Loucy (cell line): Measurements from ENCODE around the gene NIM1K.

Source experiments
- H2AFZ ChIP-seq: fragments of 200-600 bp; sonication (generic); 2 replicates; pipeline ENCODE4 v1.6.0; 2016; ENCODE audit warnings: antibody characterized with exemption, mild to moderate bottlenecking, low read length, moderate library complexity
- H3F3A ChIP-seq: fragments of 200-600 bp; 2 replicates; pipeline ENCODE4 v1.6.0; 2016; ENCODE audit warnings: antibody characterized with exemption, low read depth, mild to moderate bottlenecking
- H3K27me3 ChIP-seq: fragments of 200-600 bp; sonication (generic); 2 replicates; pipeline ENCODE4 v1.6.1; 2014; ENCODE audit warnings: low read length, mild to moderate bottlenecking; ENCODE audit not compliant: insufficient read depth, poor library complexity, severe bottlenecking
- H3K36me3 ChIP-seq: fragments of 200-600 bp; sonication (generic); 2 replicates; pipeline ENCODE4 v1.6.1; 2016; ENCODE audit warnings: low read length; ENCODE audit not compliant: insufficient read depth
- H3K4me1 ChIP-seq: fragments of 200-600 bp; sonication (generic); 2 replicates; pipeline ENCODE4 v1.5.1; 2014; ENCODE audit warnings: low read length, mild to moderate bottlenecking; ENCODE audit not compliant: insufficient read depth, poor library complexity, severe bottlenecking
- H3K4me2 ChIP-seq: fragments of 200-600 bp; sonication (generic); 2 replicates; pipeline ENCODE4 v1.6.0; 2014; ENCODE audit warnings: antibody characterized with exemption, low read length, low read depth, mild to moderate bottlenecking; ENCODE audit not compliant: poor library complexity, severe bottlenecking
- H3K4me3 ChIP-seq: fragments of 200-600 bp; sonication (generic); 2 replicates; pipeline ENCODE4 v1.5.1; 2014; ENCODE audit warnings: low read length, mild to moderate bottlenecking, mixed read lengths; ENCODE audit not compliant: poor library complexity, severe bottlenecking
- H3K79me2 ChIP-seq: fragments of 200-600 bp; sonication (generic); 2 replicates; pipeline ENCODE4 v1.6.1; 2014; ENCODE audit warnings: low read length; ENCODE audit not compliant: insufficient read depth
- H3K9ac ChIP-seq: fragments of 200-600 bp; sonication (generic); 2 replicates; pipeline ENCODE4 v1.6.0; 2014; ENCODE audit warnings: mild to moderate bottlenecking, low read depth, low read length, moderate library complexity; ENCODE audit not compliant: poor library complexity, severe bottlenecking
- H3K9me2 ChIP-seq: fragments of 200-600 bp; sonication (generic); replicated peaks from 2 replicates; pipeline ENCODE4 v1.6.1; 2016; ENCODE audit warnings: low read depth, low read length, mixed read lengths
- H3K9me3 ChIP-seq: fragments of 200-600 bp; sonication (generic); 2 replicates; pipeline ENCODE4 v1.6.1; 2014; ENCODE audit warnings: mild to moderate bottlenecking, antibody characterized with exemption, low read length, low read depth; ENCODE audit not compliant: insufficient read depth
- H4K20me1 ChIP-seq: fragments of 200-600 bp; sonication (generic); 2 replicates; pipeline ENCODE4 v1.6.0; 2014; ENCODE audit warnings: antibody characterized with exemption, low read length, mild to moderate bottlenecking; ENCODE audit not compliant: insufficient read depth, poor library complexity, severe bottlenecking
- CTCF ChIP-seq: fragments of 200-600 bp; sonication (generic); conservative IDR thresholded peaks from 2 replicates; pipeline ENCODE4 v1.5.1; 2014; ENCODE audit warnings: mild to moderate bottlenecking, antibody characterized with exemption, low read length
- EZH2phosphoT487 ChIP-seq: fragments of 200-600 bp; IDR thresholded peaks from 2 replicates; pipeline ENCODE4 v1.6.1; 2018; ENCODE audit warnings: antibody characterized with exemption, mild to moderate bottlenecking, moderate library complexity, borderline replicate concordance

Gene NIM1K

GRCh38 chr5:43302481-43302880 is 110.5 kb downstream of the NIM1K start:
- peaks cover 67% of the 10 kb centered on the region for H3K4me1 ChIP-seq
- no peak overlapping the region for H2AFZ ChIP-seq
- H3F3A ChIP-seq = peaks cover 5% of the 10 kb centered on the region; the same call in 1 of the 2 replicates
- H3K27me3 ChIP-seq = no peaks in the 10 kb centered on the region
- peaks cover 62% of the 10 kb centered on the region for H3K36me3 ChIP-seq
- peak overlapping the region; percentile 44 for H3K9ac ChIP-seq
- peaks cover 91% of the 10 kb centered on the region for H4K20me1 ChIP-seq
- H3K9me2 ChIP-seq = no peaks in the 10 kb centered on the region
- no peaks in the 10 kb centered on the region for H3K9me3 ChIP-seq
- peaks cover 99% of the 10 kb centered on the region for H3K79me2 ChIP-seq
- no peak for TF ChIP-seq EZH2phosphoT487
- TF ChIP-seq CTCF = no peak
- peak overlapping the region; percentile 88 for H3K4me3 ChIP-seq
- peak overlapping the region; percentile 98 for H3K4me2 ChIP-seq

- Histone ChIP-seq H2AFZ (no peak overlapping the region), H3K79me2 (peaks cover 99% of the 10 kb centered on the region), H4K20me1 (peaks cover 93% of the 10 kb centered on the region), H3K4me1 (peaks cover 70% of the 10 kb centered on the region), H3K36me3 (peaks cover 55% of the 10 kb centered on the region), H3K4me3 (peak overlapping the region; percentile 88), H3K9ac (peak overlapping the region; percentile 44), H3K9me2 (no peaks in the 10 kb centered on the region), H3K4me2 (peak overlapping the region; percentile 98), H3K9me3 (no peaks in the 10 kb centered on the region), H3K27me3 (no peaks in the 10 kb centered on the region), H3F3A (peaks cover 11% of the 10 kb centered on the region; the same call in 1 of the 2 replicates)
- TF ChIP-seq CTCF (no peak), EZH2phosphoT487 (no peak)
These were observed 111.2 kb downstream of the NIM1K start for GRCh38 chr5:43303242-43303641.

- peaks cover 94% of the 10 kb centered on the region for H4K20me1 ChIP-seq
- H3K36me3 ChIP-seq = peaks cover 46% of the 10 kb centered on the region
- H3K27me3 ChIP-seq = no peaks in the 10 kb centered on the region
- H3K4me1 ChIP-seq = peaks cover 70% of the 10 kb centered on the region
- H3K4me3 ChIP-seq = peak overlapping the region; percentile 88
- H3K79me2 ChIP-seq = peaks cover 99% of the 10 kb centered on the region
- no peaks in the 10 kb centered on the region for H3K9me2 ChIP-seq
- no peaks in the 10 kb centered on the region for H3K9me3 ChIP-seq
- H3F3A ChIP-seq = peaks cover 13% of the 10 kb centered on the region; the same call in 1 of the 2 replicates
- no peak overlapping the region for H2AFZ ChIP-seq
- H3K4me2 ChIP-seq = peak overlapping the region; percentile 98
- peak overlapping the region; percentile 44 for H3K9ac ChIP-seq
- TF ChIP-seq EZH2phosphoT487 (no peak), CTCF (no peak)
These were observed 112.5 kb downstream of the NIM1K start for GRCh38 chr5:43304525-43304924.
